DND-41 (cell line): ENCODE results near the gene TNFRSF8.

ENCODE experiments used
- CTCF ChIP-seq: IDR thresholded peaks from 2 replicates; pipeline ENCODE4 v1.5.1; 2012; ENCODE audit warnings: borderline replicate concordance, low read length, moderate library complexity, mild to moderate bottlenecking; ENCODE audit not compliant: poor library complexity, severe bottlenecking; ENCODE audit errors: extremely low read depth
- EZH2 ChIP-seq: IDR thresholded peaks from 3 replicates; pipeline ENCODE4 v1.6.1; 2012; ENCODE audit warnings: borderline replicate concordance, low read depth, mild to moderate bottlenecking, moderate library complexity, low read length, inconsistent platforms; ENCODE audit not compliant: severe bottlenecking

DNA sequence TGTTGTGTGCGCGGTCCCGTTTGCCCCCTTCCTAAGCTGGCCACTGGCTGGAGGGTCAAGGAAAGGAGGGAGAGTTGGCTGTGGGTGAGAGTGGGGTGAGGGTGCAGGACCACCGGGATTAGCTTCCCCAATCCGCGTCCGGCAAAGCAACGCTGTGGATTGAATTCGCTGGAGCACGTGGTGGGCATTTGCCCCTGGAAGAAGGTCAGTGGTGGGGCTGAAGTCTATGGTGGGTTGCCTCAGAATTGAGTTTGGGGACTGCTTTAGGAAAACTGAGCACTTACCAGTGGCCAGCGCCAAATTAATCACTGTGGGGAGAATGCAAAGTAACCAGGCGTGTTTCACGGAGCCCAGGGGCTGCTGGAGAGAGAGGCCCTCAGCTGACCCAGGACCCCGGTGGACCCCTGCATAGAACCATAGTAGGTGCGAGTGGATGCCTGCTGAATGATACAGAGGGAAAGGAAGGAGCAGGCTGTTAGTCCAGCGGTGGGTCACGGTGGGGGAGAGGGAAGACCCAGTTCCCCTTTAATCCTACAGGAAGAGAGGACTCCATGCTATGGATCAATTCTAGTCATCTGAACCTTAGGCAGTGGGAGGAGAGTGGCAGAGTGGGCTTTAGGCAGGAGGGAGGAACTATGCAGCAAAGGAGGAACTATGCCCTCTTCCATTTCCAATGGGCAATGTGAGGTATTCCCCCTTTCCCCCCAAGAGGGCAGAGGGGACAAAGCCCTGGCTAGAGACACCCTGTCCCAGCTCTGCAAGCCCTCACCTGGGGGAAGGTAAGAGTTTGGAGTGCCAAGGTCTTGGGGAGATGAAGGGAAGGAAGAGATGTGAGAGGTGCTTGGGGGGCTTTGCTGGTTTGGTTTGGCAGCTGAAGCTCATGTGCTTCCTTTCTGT is 1.2 kb downstream of the TNFRSF8 start:
- TF ChIP-seq CTCF (no peak), EZH2 (no peak)
